RWPE1 (cell line): Measurements from ENCODE around the gene PHACTR4.
"Not testable (repeated sequence)": the region's sequence is repeated elsewhere in the genome, so short reads cannot be mapped to it uniquely, and the experiment has no call there.

Experiments
- CTCF ChIA-PET: fragments of 350-600 bp; sonication (Branson Sonifier 250); formaldehyde crosslinking; extraction: SDS; loops from one replicate; lab custom pipeline; 2021; lab: Yijun Ruan, JAX
- POLR2A ChIA-PET: fragments of 400-600 bp; formaldehyde crosslinking; extraction: SDS; loops from one replicate; lab custom pipeline; 2020; ENCODE audit warnings: antibody characterized with exemption; ENCODE audit not compliant: low non-redundant PET; lab: Yijun Ruan, JAX
- DNase-seq: peaks from one replicate; pipeline ENCODE4 v3.0.0; 2012; ENCODE audit warnings: low spot score
- H3K27ac ChIP-seq: fragments of 450-650 bp; 2 replicates; pipeline ENCODE4 v1.5.1; 2017
- CTCF ChIP-seq: fragments of 450-650 bp; conservative IDR thresholded peaks from 2 replicates; pipeline ENCODE4 v1.5.1; 2017; ENCODE audit warnings: low read depth, mild to moderate bottlenecking

The PHACTR4 gene

GRCh38 chr1:28516518-28516956 lies 147.0 kb downstream of the PHACTR4 start:
- ChIA-PET CTCF (interaction anchor here (0.7 to 1.1 kb wide), 2 partner anchors 37 to 618 kb away, joined by 3 to 4 read pairs; no protein-coding TSS in a partner anchor), POLR2A (interaction anchor here (0.6 to 1.0 kb wide), 4 partner anchors 11 to 779 kb away, joined by 3 to 5 read pairs (median 4); partner anchors contain the start of gene RCC1)
- TF ChIP-seq CTCF = no peak
- DNase-seq = no peak
- peak overlapping the region; percentile 79 for H3K27ac ChIP-seq

GRCh38 chr1:28517649-28517999 lies 148.1 kb downstream of the PHACTR4 start:
- CTCF ChIA-PET = interaction anchor here (0.5 to 1.1 kb wide), 4 partner anchors 12 to 56 kb away, joined by 3 to 5 read pairs (median 4); no protein-coding TSS in a partner anchor
- no peak for TF ChIP-seq CTCF
- no peak for DNase-seq
- peak overlapping the region; percentile 90 for H3K27ac ChIP-seq
- POLR2A ChIA-PET = no interaction called here

- DNase-seq = peak; percentile 88
- ChIA-PET CTCF (interaction anchor here (0.7 to 1.0 kb wide), 3 partner anchors 51 to 276 kb away, joined by 4 to 5 read pairs (median 4); no protein-coding TSS in a partner anchor), POLR2A (interaction anchor here (1.0 kb wide), 1 partner anchor 55 kb away, joined by 9 read pairs; no protein-coding TSS in a partner anchor)
- peak; percentile 96 for TF ChIP-seq CTCF
- H3K27ac ChIP-seq = peak overlapping the region; percentile 90
Measured at GRCh38 chr1:28518000-28518744, 148.6 kb downstream of the PHACTR4 start.

GRCh38 chr1:28518745-28519341 lies 149.3 kb downstream of the PHACTR4 start:
- CTCF ChIA-PET = interaction anchor here (0.7 to 1.0 kb wide), 3 partner anchors 50 to 277 kb away, joined by 4 to 5 read pairs (median 4); no protein-coding TSS in a partner anchor
- TF ChIP-seq CTCF = no peak
- DNase-seq = no peak
- H3K27ac ChIP-seq = peak overlapping the region; percentile 90
- POLR2A ChIA-PET = interaction anchor here (1.0 kb wide), 1 partner anchor 54 kb away, joined by 9 read pairs; no protein-coding TSS in a partner anchor

- ChIA-PET POLR2A (interaction anchor here (0.5 kb wide), 1 partner anchor 40 kb away, joined by 7 read pairs; no protein-coding TSS in a partner anchor), CTCF (interaction anchor here (0.8 kb wide), 1 partner anchor 88 kb away, joined by 6 read pairs; no protein-coding TSS in a partner anchor)
- no peak for TF ChIP-seq CTCF
- H3K27ac ChIP-seq = peak overlapping the region; percentile 90
- DNase-seq = no peak
Measured at GRCh38 chr1:28519946-28520725, 150.6 kb downstream of the PHACTR4 start.

- H3K27ac ChIP-seq = peak overlapping the region; percentile 90
- DNase-seq, CTCF ChIA-PET, POLR2A ChIA-PET: not testable (repeated sequence)
Measured at GRCh38 chr1:28520796-28521195, 151.3 kb downstream of the PHACTR4 start.
